OCI-LY3 (cell line): ENCODE results near the gene ZNF74.

ENCODE experiments used
- H2AFZ ChIP-seq: fragments of 200-600, 300-600 bp; shearing (Covaris generic); 2 replicates; pipeline ENCODE4 v1.6.0; 2014; ENCODE audit warnings: antibody characterized with exemption, low read depth, low read length
- H3K27ac ChIP-seq: fragments of 200-600, 300-600 bp; sonication (generic); 2 replicates; pipeline ENCODE4 v1.5.1; 2014; ENCODE audit warnings: mild to moderate bottlenecking, low read length, moderate library complexity, mixed read lengths
- H3K27me3 ChIP-seq: fragments of 200-600, 300-600 bp; sonication (generic); 2 replicates; pipeline ENCODE4 v1.6.1; 2014; ENCODE audit warnings: low read depth, low read length, mixed read lengths
- H3K36me3 ChIP-seq: fragments of 200-600, 300-600 bp; sonication (generic); replicated peaks from 2 replicates; pipeline ENCODE3; 2014; ENCODE audit warnings: low read depth, low read length, mixed read lengths
- H3K4me1 ChIP-seq: fragments of 300-600, 200-600 bp; sonication (generic); 2 replicates; pipeline ENCODE4 v1.6.1; 2014; ENCODE audit warnings: low read length, mixed read lengths
- H3K4me2 ChIP-seq: fragments of 200-600, 300-600 bp; sonication (generic); 2 replicates; pipeline ENCODE4 v1.6.1; 2014; ENCODE audit warnings: low read length, mixed read lengths
- H3K4me3 ChIP-seq: fragments of 300-600, 200-600 bp; sonication (generic); 2 replicates; pipeline ENCODE4 v1.5.1; 2014; ENCODE audit warnings: antibody characterized with exemption, mild to moderate bottlenecking, low read length, moderate library complexity
- H3K79me2 ChIP-seq: fragments of 300-600, 200-600 bp; shearing (Covaris generic); 2 replicates; pipeline ENCODE4 v1.6.1; 2014; ENCODE audit warnings: mild to moderate bottlenecking, low read length, mixed read lengths
- H3K9ac ChIP-seq: fragments of 300-600, 200-600 bp; shearing (Covaris generic); 2 replicates; pipeline ENCODE4 v1.6.0; 2014; ENCODE audit warnings: mild to moderate bottlenecking, low read length, moderate library complexity
- H3K9me3 ChIP-seq: fragments of 200-600, 300-600 bp; shearing (Covaris generic); 2 replicates; pipeline ENCODE4 v1.6.1; 2014; ENCODE audit warnings: low read length, mixed read lengths; ENCODE audit not compliant: insufficient read depth
- H4K20me1 ChIP-seq: fragments of 200-600, 300-600 bp; sonication (generic); 2 replicates; pipeline ENCODE4 v1.6.1; 2016; ENCODE audit warnings: low read length, mixed read lengths; ENCODE audit not compliant: insufficient read depth
- EZH2phosphoT487 ChIP-seq: fragments of 200-600 bp; shearing (Covaris generic); IDR thresholded peaks from 2 replicates; pipeline ENCODE4 v1.6.1; 2018; ENCODE audit warnings: antibody characterized with exemption, mixed run types, low read depth
- TF ChIP-seq, protein P1 (sequence below): fragments of 200-600, 300-600 bp; sonication (generic); IDR thresholded peaks from 2 replicates; pipeline ENCODE4 v1.5.1; 2014; ENCODE audit warnings: antibody characterized with exemption, low read length, low read depth

Gene ZNF74

DNA sequence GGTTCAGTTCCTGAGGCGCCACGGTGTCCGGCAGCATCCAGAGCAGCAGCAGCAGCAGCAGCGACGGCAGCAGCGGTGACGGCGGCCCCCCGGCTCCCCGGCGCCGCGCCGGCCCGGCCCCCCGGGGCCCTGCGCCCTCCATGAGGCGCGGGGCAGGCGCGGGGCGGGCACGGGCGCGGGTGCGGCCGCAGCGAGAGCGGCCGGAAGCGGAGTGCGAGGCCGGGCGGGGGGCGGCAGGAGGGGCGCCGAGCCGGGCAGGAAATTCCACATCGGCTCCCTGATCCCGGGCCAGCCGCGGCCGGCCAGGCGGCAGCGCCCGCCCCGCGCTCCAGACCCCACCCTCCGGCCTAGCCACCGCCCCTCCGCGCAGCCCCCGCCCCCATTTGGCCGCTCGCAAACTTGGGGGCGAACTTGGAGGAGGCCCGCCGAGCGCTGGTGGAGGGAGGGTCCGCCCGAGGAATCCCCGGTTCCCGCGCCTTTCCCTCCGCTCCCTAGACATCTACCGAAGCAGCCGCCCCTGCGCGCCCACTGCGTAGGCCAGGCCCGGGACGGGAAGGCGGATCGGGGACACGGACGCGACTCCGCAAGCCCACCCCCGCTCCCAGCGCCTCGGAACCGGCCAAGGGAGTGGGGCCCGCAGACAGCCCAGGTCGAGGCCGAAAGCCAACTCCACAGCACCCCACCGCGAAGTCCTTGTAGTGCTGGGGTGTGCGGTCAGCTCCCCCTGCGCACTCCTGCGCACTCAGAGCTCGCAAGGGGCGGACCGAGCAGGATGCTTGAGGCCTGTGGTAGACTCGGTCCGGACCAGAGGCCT lies 43.9 kb downstream of the ZNF74 start, which contains the start of gene SCARF2:
Gene SCARF2, minus strand, starts transcription at position 213 of the 814 bp plus-strand sequence. Its CDS starts 71 bp downstream, at position 142.
- Histone ChIP-seq H3K9ac (no peak within 1 kb of the TSS), H3K4me2 (no peak within 1 kb of the TSS), H3K36me3 (peaks cover 10% of the 10 kb centered on the region)

DNA sequence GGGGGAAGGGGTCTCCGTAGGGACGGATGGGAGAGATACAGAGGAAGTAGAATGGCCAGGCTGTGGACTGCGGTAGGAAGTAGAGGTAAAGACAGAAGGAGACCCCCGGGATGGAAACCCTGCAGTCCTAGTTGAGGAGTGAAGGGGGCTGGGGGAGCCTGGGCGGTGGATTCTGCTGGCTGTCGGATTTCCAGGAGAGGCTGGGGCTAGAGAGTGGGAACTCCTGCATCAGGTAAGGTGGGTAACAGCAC lies 44.4 kb downstream of the ZNF74 start:
- H2AFZ ChIP-seq = no peak overlapping the region
- TF ChIP-seq, protein P1, sequence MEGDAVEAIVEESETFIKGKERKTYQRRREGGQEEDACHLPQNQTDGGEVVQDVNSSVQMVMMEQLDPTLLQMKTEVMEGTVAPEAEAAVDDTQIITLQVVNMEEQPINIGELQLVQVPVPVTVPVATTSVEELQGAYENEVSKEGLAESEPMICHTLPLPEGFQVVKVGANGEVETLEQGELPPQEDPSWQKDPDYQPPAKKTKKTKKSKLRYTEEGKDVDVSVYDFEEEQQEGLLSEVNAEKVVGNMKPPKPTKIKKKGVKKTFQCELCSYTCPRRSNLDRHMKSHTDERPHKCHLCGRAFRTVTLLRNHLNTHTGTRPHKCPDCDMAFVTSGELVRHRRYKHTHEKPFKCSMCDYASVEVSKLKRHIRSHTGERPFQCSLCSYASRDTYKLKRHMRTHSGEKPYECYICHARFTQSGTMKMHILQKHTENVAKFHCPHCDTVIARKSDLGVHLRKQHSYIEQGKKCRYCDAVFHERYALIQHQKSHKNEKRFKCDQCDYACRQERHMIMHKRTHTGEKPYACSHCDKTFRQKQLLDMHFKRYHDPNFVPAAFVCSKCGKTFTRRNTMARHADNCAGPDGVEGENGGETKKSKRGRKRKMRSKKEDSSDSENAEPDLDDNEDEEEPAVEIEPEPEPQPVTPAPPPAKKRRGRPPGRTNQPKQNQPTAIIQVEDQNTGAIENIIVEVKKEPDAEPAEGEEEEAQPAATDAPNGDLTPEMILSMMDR = no peak
- TF ChIP-seq EZH2phosphoT487 = no peak
- H3K4me3 ChIP-seq = no peak overlapping the region
- no peak overlapping the region for H3K27ac ChIP-seq
- H3K9ac ChIP-seq = no peak overlapping the region
- no peak overlapping the region for H3K4me2 ChIP-seq
- H3K79me2 ChIP-seq = no peaks in the 10 kb centered on the region
- H4K20me1 ChIP-seq = no peaks in the 10 kb centered on the region
- no peaks in the 10 kb centered on the region for H3K27me3 ChIP-seq
- no peaks in the 10 kb centered on the region for H3K4me1 ChIP-seq
- H3K36me3 ChIP-seq = peaks cover 13% of the 10 kb centered on the region
- no peaks in the 10 kb centered on the region for H3K9me3 ChIP-seq

More for the DNA sequence above, 43.9 kb downstream of the ZNF74 start, which contains the start of gene SCARF2:
- Histone ChIP-seq H4K20me1 (no peaks in the 10 kb centered on the region), H3K79me2 (no peaks in the 10 kb centered on the region), H2AFZ (no peak within 1 kb of the TSS), H3K4me1 (no peaks in the 10 kb centered on the region), H3K4me3 (no peak within 1 kb of the TSS), H3K27ac (no peak within 1 kb of the TSS), H3K9me3 (no peaks in the 10 kb centered on the region), H3K27me3 (no peaks in the 10 kb centered on the region)
- TF ChIP-seq, protein P1 = no peak

DNA sequence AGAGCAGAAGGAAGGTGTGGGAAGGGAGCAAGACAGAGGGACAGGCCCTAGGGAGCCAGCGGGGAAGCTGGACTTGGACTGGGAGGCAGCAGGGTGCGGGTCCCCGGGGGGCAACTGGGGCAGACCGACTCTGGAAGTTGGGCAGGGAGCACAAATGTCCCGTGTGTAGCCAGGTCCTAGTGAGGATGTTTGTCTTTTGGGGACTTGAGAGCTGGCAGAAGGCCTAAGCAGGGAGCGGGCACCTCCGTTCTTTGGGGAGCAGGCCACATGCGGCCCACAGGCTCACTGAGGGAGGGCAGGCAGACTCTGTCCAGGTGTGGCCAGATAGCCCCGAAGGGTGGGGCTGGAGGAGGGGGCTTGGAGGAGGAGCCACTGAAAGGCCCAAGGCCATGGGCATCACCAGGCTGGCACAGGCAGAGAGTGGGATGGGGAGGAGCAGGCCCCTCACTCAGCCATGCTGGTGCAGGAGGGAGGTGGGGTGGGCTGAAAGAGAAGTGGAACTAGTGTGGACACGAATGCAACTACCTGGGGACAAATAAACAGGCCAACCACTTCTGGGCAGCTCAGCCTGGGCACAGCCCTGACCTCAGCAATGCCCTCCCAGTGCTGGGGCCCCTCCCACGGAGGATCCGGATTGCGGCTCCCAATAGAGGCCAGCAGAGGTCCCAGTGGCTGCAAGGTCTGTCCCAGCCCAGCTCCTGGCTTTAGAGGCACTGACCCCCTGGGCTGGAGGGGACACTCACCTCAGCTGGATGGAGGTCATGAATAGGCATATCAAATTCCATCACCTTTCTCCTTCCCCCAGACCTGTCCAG lies 44.9 kb downstream of the ZNF74 start:
- no peak overlapping the region for H3K4me3 ChIP-seq
- no peaks in the 10 kb centered on the region for H4K20me1 ChIP-seq
- no peaks in the 10 kb centered on the region for H3K4me1 ChIP-seq
- H3K36me3 ChIP-seq = peaks cover 13% of the 10 kb centered on the region
- H3K4me2 ChIP-seq = no peak overlapping the region
- H3K9ac ChIP-seq = no peak overlapping the region
- no peak overlapping the region for H3K27ac ChIP-seq
- no peak overlapping the region for H2AFZ ChIP-seq
- no peaks in the 10 kb centered on the region for H3K79me2 ChIP-seq
- H3K27me3 ChIP-seq = no peaks in the 10 kb centered on the region
- TF ChIP-seq, protein P1 = no peak
- no peak for TF ChIP-seq EZH2phosphoT487
- H3K9me3 ChIP-seq = no peaks in the 10 kb centered on the region

DNA sequence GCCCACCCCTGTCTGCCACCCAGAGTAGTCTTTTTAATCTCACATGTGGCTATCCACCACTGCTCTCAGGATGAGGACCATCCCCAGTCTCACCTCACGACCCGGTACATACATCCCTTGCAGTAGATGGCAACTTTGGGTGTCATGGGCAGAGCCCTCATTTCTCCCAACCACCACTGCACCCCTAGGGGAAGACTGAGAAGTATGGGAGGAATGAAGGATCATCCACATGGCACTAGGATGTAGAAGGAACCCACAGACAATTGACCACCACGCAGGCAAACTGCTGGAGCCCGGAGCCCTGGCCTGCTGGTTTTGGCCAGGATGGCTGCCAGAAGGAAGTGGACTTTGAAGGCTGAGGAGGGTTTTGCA lies 45.6 kb downstream of the ZNF74 start:
- no peak overlapping the region for H3K4me3 ChIP-seq
- H3K4me1 ChIP-seq = no peaks in the 10 kb centered on the region
- TF ChIP-seq, protein P1 = no peak
- no peak for TF ChIP-seq EZH2phosphoT487
- no peak overlapping the region for H3K27ac ChIP-seq
- no peak overlapping the region for H3K4me2 ChIP-seq
- H4K20me1 ChIP-seq = no peaks in the 10 kb centered on the region
- no peaks in the 10 kb centered on the region for H3K27me3 ChIP-seq
- H3K9ac ChIP-seq = no peak overlapping the region
- H3K79me2 ChIP-seq = no peaks in the 10 kb centered on the region
- H2AFZ ChIP-seq = no peak overlapping the region
- peaks cover 16% of the 10 kb centered on the region for H3K36me3 ChIP-seq
- no peaks in the 10 kb centered on the region for H3K9me3 ChIP-seq
